HUES64 (cell line): ENCODE measurements around the gene DOCK10. TPM values are rescaled to one million over a fixed set of nuclear protein-coding genes. Genes with fewer than 3 reads are reported as not detected.

Experiments used
- H3K27ac ChIP-seq: 2 replicates; pipeline ENCODE4 v1.7.0; 2013; ENCODE audit warnings: low read depth, low read length, inconsistent platforms
- H3K27me3 ChIP-seq: 2 replicates; pipeline ENCODE4 v1.6.1; 2013; ENCODE audit warnings: mild to moderate bottlenecking, low read length; ENCODE audit not compliant: insufficient read depth
- H3K36me3 ChIP-seq: 2 replicates; pipeline ENCODE4 v1.6.1; 2013; ENCODE audit warnings: mild to moderate bottlenecking, low read length; ENCODE audit not compliant: insufficient read depth
- H3K4me1 ChIP-seq: 2 replicates; pipeline ENCODE4 v1.6.1; 2013; ENCODE audit warnings: mild to moderate bottlenecking, low read length, moderate library complexity; ENCODE audit not compliant: insufficient read depth
- H3K4me3 ChIP-seq: 2 replicates; pipeline ENCODE4 v1.5.1; 2013; ENCODE audit warnings: mild to moderate bottlenecking, low read length, moderate library complexity
- H3K9ac ChIP-seq: 2 replicates; pipeline ENCODE4 v1.6.1; 2013; ENCODE audit warnings: mild to moderate bottlenecking, low read depth, low read length
- H3K9me3 ChIP-seq: 2 replicates; pipeline ENCODE4 v1.6.1; 2013; ENCODE audit warnings: low read depth, low read length; ENCODE audit not compliant: insufficient read depth
- WGBS: fragments of 150-250, 120-280 bp; methylation state at CpG from one replicate; pipeline ENCODE4 v1.1.7; 2013; ENCODE audit warnings: missing lambda C conversion rate; 5-methylcytosine and 5-hydroxymethylcytosine counted together
- polyA plus RNA-seq, 2 experiments: library from polyadenylated mRNA; stranded (reverse); fragments of 50-300 nt; gene quantifications; one replicate each; pipeline ENCODE4 v1.2.3, GENCODE V29; 2013

Gene DOCK10
- polyA plus RNA-seq (2013, experiment 1 of 2): 2.2 TPM
- polyA plus RNA-seq (2013, experiment 2 of 2): 2.4 TPM

DNA sequence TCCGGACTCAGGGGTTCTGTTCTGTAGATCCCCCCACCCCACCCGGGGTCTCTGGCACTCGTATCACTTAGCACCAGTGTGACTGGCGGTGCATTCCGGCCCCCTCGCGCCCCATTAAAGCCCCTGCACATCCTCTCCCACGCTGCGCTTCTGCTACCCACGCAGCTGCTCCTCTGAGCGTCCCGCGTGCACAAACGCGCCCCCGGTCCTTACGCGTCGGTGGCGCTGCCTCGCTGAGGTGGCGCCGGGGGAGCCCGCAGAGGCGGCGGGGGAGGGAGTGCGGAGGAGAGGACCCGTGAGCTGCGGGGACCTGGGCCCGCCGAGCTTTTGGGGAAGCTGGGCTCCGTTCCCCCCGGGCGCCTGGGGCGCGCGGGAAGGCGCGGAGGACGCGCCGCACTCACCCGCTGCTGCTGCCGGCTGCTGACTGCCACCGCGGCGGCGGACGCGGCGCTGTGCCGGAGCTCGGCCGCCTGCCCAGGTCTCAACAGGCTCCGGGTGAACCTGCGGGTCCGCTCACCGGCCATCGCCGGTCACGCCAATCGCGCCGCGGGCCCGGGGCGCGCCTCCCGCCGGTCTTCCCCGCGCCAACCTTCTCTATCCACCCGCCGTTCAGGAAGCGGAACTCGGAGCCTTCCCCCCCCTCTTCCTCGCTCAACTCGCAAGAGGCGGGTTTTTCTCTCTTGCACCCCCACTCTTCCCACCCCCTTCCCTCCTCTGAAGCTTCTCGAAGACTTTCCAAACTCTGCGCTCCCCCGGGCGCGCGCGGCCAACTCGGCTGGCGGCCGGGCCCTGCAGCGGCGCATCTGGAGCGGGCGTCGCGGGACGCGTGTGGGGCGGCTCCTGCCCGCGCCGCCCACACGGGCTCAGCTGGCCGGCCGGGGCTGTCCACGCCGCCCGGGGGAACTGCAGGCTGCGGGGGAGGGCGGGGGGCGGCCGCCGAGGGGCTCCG, at the start of gene DOCK10:
TSS of gene DOCK10 (minus strand) at position 618 of the 949 bp plus-strand sequence. CDS start at position 524, 94 bp downstream.
- Histone ChIP-seq H3K27ac (no peak within 1 kb of the TSS), H3K9me3 (no peaks in the 10 kb centered on the region), H3K36me3 (no peaks in the 10 kb centered on the region), H3K4me3 (peak within 1 kb of the TSS; percentile 70), H3K27me3 (peaks cover 77% of the 10 kb centered on the region), H3K9ac (peak within 1 kb of the TSS; percentile 55), H3K4me1 (no peaks in the 10 kb centered on the region; the same call in 1 of the 2 replicates)
- under 1% methylated on average over 113 of the region's 113 CpGs for WGBS

- no peak overlapping the region for H3K4me3 ChIP-seq
- no peaks in the 10 kb centered on the region for H3K36me3 ChIP-seq
- H3K4me1 ChIP-seq: no peaks in the 10 kb centered on the region
- H3K27me3 ChIP-seq: no peaks in the 10 kb centered on the region
- no peak overlapping the region for H3K9ac ChIP-seq
- no peak overlapping the region for H3K27ac ChIP-seq
- H3K9me3 ChIP-seq: no peaks in the 10 kb centered on the region
- 90% methylated on average over 1 of the region's 2 CpGs for WGBS
Measured at GRCh38 chr2:225091336-225091735, 49.1 kb upstream of the DOCK10 start.

DNA sequence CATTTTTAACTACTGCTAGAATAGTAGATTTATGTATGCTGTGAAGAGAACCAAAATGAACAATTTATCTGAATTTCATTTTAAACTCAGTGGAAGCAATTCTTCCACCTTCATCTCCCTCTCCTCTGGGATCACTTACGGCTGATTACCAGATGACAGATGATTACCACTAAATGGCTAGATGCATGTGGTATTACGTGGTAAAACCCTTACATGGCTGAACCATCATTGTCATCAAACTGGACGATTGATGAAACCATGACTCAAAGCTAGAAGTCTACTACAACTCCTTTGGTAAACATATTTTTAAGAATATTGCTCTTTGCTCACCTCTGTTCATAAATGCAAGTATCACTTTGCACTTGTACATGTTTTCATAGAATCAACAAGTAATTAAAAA, 48.5 kb upstream of the DOCK10 start:
- Histone ChIP-seq H3K9ac (no peak overlapping the region), H3K27ac (no peak overlapping the region), H3K27me3 (no peaks in the 10 kb centered on the region), H3K4me3 (no peak overlapping the region), H3K36me3 (no peaks in the 10 kb centered on the region), H3K4me1 (no peaks in the 10 kb centered on the region), H3K9me3 (no peaks in the 10 kb centered on the region)
- 97% methylated on average over 3 of the region's 3 CpGs for WGBS

GRCh38 chr2:225086915-225087314, 44.6 kb upstream of the DOCK10 start:
- H3K4me1 ChIP-seq: no peaks in the 10 kb centered on the region
- no peak overlapping the region for H3K9ac ChIP-seq
- H3K36me3 ChIP-seq: no peaks in the 10 kb centered on the region
- no peak overlapping the region for H3K4me3 ChIP-seq
- 95% methylated on average over 3 of the region's 5 CpGs for WGBS
- H3K9me3 ChIP-seq: no peaks in the 10 kb centered on the region
- H3K27ac ChIP-seq: no peak overlapping the region
- no peaks in the 10 kb centered on the region for H3K27me3 ChIP-seq

GRCh38 chr2:225086439-225086838, 44.2 kb upstream of the DOCK10 start:
- Histone ChIP-seq H3K27me3 (no peaks in the 10 kb centered on the region), H3K4me3 (no peak overlapping the region), H3K9ac (no peak overlapping the region), H3K4me1 (no peaks in the 10 kb centered on the region), H3K27ac (no peak overlapping the region), H3K9me3 (no peaks in the 10 kb centered on the region), H3K36me3 (no peaks in the 10 kb centered on the region)
- 83% methylated on average over 4 of the region's 4 CpGs for WGBS

DNA sequence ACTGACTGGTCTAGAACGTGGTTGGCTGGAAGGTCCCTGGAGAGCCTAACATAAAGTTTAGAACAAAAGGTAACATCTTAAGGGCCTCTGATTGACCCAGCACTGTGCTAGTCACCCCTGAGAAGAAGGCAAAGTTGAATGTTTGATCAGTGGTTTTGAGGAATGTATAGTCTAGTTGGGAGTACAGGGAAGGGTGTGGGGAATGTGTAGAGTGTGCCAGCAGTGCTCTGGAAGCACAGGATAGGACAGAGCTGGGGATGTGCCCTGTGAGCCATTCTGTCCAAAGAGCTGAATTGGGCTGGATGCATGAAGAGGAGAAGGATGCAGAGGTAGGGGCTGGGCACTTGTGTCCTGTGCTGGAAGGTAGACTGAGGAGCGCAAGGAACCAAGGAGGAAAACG, 41.0 kb upstream of the DOCK10 start:
- Histone ChIP-seq H3K36me3 (no peaks in the 10 kb centered on the region), H3K9ac (no peak overlapping the region), H3K4me1 (no peaks in the 10 kb centered on the region), H3K27me3 (no peaks in the 10 kb centered on the region), H3K27ac (no peak overlapping the region), H3K9me3 (no peaks in the 10 kb centered on the region), H3K4me3 (no peak overlapping the region)
- WGBS: 95% methylated on average over 3 of the region's 3 CpGs

DNA sequence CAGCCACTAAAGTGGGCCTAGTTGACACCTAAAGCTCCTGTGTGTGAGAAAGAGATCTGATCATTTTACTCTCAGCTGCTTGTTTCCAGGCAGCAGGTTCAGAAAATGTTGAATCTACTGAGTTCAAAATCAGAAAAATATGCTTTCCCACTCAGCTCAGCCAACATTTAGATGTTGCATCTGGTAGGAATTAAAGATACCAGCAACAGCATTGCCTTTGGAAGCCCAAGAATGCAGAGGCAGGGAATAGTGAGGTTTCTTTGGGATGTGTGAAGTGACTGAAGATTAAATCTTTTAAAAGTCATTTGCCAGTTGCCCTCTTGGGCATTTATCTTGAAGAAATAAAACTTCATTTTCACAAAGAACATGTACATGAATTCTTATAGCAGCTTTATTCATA, 33.9 kb upstream of the DOCK10 start:
- Histone ChIP-seq H3K36me3 (no peaks in the 10 kb centered on the region), H3K4me1 (peaks cover 25% of the 10 kb centered on the region), H3K9me3 (no peaks in the 10 kb centered on the region), H3K9ac (no peak overlapping the region), H3K4me3 (no peak overlapping the region), H3K27ac (no peak overlapping the region), H3K27me3 (no peaks in the 10 kb centered on the region)

GRCh38 chr2:225074919-225075681, 32.8 kb upstream of the DOCK10 start:
- H3K4me1 ChIP-seq: peaks cover 25% of the 10 kb centered on the region
- 100% methylated on average over 1 of the region's 1 CpG for WGBS
- H3K27me3 ChIP-seq: no peaks in the 10 kb centered on the region
- H3K36me3 ChIP-seq: no peaks in the 10 kb centered on the region
- no peak overlapping the region for H3K27ac ChIP-seq
- no peaks in the 10 kb centered on the region for H3K9me3 ChIP-seq
- no peak overlapping the region for H3K9ac ChIP-seq
- no peak overlapping the region for H3K4me3 ChIP-seq

- Histone ChIP-seq H3K4me1 (peaks cover 25% of the 10 kb centered on the region), H3K27me3 (no peaks in the 10 kb centered on the region), H3K36me3 (no peaks in the 10 kb centered on the region), H3K27ac (no peak overlapping the region), H3K9ac (no peak overlapping the region), H3K9me3 (no peaks in the 10 kb centered on the region), H3K4me3 (no peak overlapping the region)
- WGBS: 91% methylated on average over 5 of the region's 5 CpGs
Measured at GRCh38 chr2:225074366-225074765, 32.1 kb upstream of the DOCK10 start.

- H3K4me1 ChIP-seq: peaks cover 25% of the 10 kb centered on the region
- H3K4me3 ChIP-seq: no peak overlapping the region
- WGBS: 47% methylated on average over 5 of the region's 5 CpGs
- H3K9me3 ChIP-seq: peaks cover 4% of the 10 kb centered on the region
- no peaks in the 10 kb centered on the region for H3K27me3 ChIP-seq
- peak overlapping the region; percentile 73; the same call in 1 of the 2 replicates for H3K27ac ChIP-seq
- H3K36me3 ChIP-seq: no peaks in the 10 kb centered on the region
- no peak overlapping the region for H3K9ac ChIP-seq
Measured at GRCh38 chr2:225073198-225073597, 30.9 kb upstream of the DOCK10 start.

DNA sequence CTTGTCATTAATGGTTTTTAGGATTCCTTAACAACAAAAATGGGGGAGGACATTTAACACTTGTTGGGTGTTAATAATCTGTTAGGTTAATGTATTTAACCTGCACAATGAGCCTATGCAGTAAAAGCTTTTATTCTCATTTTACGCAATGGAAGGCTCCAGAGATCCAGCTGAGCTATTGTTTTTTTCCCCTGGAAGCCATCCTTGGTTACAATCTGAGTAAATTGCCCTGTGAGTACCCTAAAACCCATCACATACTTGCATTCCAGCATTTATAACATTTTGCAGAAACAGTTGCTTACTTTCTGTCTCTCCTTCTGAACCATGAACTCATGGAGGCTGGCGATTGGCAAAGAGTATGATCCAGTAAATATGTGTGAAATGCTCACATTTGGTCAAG, 30.2 kb upstream of the DOCK10 start:
- Histone ChIP-seq H3K9me3 (peaks cover 12% of the 10 kb centered on the region), H3K27me3 (no peaks in the 10 kb centered on the region), H3K27ac (peak overlapping the region; percentile 73; the same call in 1 of the 2 replicates), H3K4me3 (no peak overlapping the region), H3K9ac (no peak overlapping the region), H3K36me3 (no peaks in the 10 kb centered on the region), H3K4me1 (peaks cover 25% of the 10 kb centered on the region)
- WGBS: 74% methylated on average over 2 of the region's 2 CpGs
